Epithelial cell of proximal tubule (primary cell): ENCODE data around the gene BRF1. TPM values are rescaled to one million over a fixed set of nuclear protein-coding genes. Genes with fewer than 3 reads are reported as not detected.

Source experiments
- DNase-seq: peaks from one replicate; pipeline ENCODE4 v3.0.0-alpha.2; 2011; ENCODE audit warnings: low read depth
- H3K4me3 ChIP-seq: 2 replicates; pipeline ENCODE4 v1.5.1; 2011; ENCODE audit warnings: low read depth, mild to moderate bottlenecking, low read length
- CTCF ChIP-seq: conservative IDR thresholded peaks from 2 replicates; pipeline ENCODE4 v1.5.1; 2012; ENCODE audit warnings: low read depth, mild to moderate bottlenecking, low read length
- total RNA-seq: library from RNA; depleted of rRNA; stranded (reverse); fragments of >200 nt; gene quantifications from 2 replicates; pipeline ENCODE4 v1.2.3, GENCODE V29; 2015

The BRF1 gene
- total RNA-seq, 1 donor from 2014 or later, result 23.8 TPM

DNA sequence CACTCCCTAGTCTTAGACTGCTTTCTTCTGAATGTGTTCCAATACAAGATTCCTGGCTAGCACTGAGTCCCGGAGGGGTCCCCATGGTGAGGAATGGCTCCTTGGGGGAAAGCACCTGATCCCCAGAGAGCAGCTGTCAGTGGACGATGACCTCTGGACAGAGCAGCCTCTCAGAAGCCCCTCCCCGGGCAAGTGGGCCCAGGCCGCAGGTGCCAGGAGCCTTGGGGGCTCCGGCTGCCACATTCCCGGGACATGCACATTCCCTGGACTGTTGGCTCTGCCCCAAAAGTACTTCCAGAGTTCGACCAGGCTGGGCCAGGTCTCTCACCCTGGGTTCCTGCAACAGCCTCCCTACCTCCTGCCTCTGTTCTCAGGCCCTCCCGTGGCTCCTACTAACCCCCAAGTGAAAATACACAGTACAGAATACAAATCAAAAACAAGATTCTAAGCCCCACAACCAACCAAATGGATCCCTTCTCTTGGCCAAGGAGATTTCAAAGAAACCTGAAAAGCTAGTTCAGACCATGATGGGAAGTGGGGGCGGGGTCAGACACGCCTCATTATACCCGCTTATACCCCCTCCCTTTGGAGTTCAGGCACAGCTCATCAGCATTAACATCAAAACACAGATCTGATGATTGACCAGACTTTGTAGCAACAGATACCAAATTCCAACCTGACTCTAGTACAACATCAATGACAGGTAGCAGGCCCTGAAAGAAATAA is 75.8 kb downstream of the BRF1 start:
- TF ChIP-seq CTCF, result no peak
- no peak for DNase-seq
- H3K4me3 ChIP-seq, result no peak overlapping the region

DNA sequence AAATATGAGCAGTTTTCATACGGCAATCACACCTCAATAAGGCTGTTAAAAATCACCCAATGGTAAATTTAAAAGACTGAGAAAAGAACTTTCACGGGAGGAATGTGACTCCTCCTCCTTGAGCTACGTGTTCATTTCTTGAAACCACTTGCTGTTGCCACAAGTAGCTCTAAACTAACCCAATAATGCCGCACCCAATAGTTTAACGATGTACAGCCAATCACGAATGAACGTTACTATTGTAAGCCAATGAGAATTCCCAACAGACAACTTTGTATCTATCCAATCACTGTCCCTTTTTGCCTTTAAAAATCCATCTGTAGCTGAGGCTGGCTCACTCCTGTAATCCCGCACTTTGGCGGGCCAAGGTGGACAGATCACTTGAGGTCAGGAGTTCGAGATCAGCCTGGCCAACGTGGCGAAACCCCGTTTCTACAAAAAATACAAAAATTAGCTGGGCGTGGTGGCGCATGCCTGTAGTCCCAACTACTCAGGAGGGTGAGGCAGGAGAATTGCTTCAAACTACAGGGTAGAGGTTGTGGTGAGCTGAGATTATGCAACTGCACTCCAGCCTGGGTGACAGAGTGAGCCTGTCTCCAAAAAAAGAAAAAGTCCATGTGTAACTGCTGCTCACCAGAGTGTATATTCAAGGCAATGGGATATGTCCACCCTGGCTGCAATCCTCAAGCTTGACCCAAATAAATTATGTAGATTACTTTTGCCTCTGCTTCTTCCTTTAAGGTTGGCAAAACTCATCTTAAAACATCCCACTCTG is 76.8 kb downstream of the BRF1 start:
- H3K4me3 ChIP-seq, result no peak overlapping the region
- TF ChIP-seq CTCF, result no peak
- no peak for DNase-seq

- TF ChIP-seq CTCF, result no peak
- peak; percentile 3 for DNase-seq
- no peak overlapping the region for H3K4me3 ChIP-seq
Observed at GRCh38 chr14:105223260-105223659, 77.5 kb downstream of the BRF1 start.

- DNase-seq, result no peak
- no peak overlapping the region for H3K4me3 ChIP-seq
- TF ChIP-seq CTCF, result no peak
Observed at GRCh38 chr14:105221598-105222178, 79.1 kb downstream of the BRF1 start.

DNA sequence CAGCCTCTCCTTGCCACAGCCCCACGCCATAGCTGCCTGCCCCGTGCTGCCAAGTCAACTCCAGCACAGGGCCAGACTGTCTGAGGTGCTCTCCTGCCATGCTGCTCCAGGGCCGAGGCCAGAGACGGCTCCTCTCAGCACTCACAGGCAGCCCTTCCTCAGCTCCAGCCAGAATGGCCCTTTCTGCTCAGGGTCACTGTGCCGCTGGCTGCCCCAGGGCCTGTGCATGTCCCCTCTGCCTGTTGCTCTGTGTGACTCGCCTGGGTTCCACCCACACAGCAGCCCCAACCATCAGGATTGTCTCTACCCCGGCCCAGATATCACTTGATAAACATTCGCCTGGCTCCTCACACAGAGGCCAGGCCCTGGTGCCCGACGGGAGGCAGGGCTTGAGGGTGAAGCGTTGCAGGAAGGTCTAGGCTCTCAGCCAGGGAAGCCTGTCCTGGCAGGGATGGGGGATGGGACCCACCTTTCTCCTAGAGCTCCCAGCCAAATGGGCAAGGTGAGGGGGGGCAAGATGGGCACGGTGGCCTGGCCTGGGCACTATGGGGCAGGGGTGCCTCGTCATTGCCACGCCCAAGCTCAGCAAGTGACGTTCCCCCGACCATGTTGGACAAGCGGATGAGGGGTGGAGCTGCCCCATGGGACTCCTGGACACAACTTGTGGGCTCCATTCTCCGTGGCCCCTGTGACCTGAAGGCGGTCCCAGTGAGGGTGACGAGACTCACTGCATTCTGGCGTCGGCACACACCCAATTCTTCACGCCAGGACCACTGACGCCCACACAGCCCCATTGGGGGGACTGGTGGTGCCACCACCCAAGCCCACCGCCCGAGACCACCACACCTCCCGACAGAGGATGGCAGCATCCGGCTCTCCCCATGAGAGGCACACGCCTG is 79.9 kb downstream of the BRF1 start:
- DNase-seq, result no peak
- no peak for TF ChIP-seq CTCF

DNA sequence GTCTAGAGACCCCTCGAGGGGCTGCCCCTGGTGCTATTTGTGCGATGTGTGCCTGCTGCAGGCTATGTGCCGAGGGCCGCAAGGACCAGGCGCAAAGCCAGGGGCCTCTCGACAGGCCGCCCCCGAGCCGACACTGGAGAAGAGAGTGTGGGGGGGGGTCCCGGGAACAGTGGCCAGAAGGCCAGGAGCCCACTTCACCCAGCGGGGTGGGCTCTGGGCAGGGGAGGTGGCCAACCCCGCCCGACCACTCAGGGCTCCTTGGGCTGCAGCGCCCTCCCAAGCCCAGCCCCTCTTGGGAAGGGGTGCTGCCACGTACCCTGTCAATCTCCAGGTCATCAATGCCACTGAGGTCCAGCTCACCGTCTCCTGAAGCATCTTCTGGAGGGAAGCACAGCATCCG is 81.0 kb downstream of the BRF1 start:
- DNase-seq, result no peak
- H3K4me3 ChIP-seq, result no peak overlapping the region
- TF ChIP-seq CTCF, result no peak

More for the DNA sequence above, 79.9 kb downstream of the BRF1 start:
- no peak overlapping the region for H3K4me3 ChIP-seq
